PC-3 (cell line): ENCODE results near the gene TNFAIP8L3. TPM values are rescaled to one million over a fixed set of nuclear protein-coding genes. Genes with fewer than 3 reads are reported as not detected.

ENCODE experiments used
- ATAC-seq: fragments of 200-7000 bp; cut with Tn5 transposase; 2 replicates; pipeline ENCODE4 v1.9.1; 2020; ENCODE audit warnings: mild to moderate bottlenecking, moderate library complexity
- BruUV-seq: library from RNA; stranded (reverse); fragments of 400-500 nt; replicated peaks from 2 replicates; lab custom pipeline; 2021; lab: Mats Ljungman, UMichigan
- CTCF ChIA-PET: fragments of 300-600 bp; sonication (Branson Sonifier 250); formaldehyde crosslinking; loops from one replicate; lab custom pipeline; 2022; ENCODE audit warnings: antibody characterized with exemption; lab: Charles Lee
- POLR2A ChIA-PET: fragments of 300-600 bp; sonication (Branson Sonifier 250); formaldehyde crosslinking; loops from one replicate; lab custom pipeline; 2022; ENCODE audit warnings: antibody characterized with exemption; ENCODE audit not compliant: unreplicated experiment; lab: Charles Lee
- DNase-seq: peaks from one replicate; pipeline ENCODE4 v3.0.0-alpha.2; 2015
- H2AFZ ChIP-seq: fragments of 300-600 bp; sonication (generic); 2 replicates; pipeline ENCODE4 v1.6.0; 2016; ENCODE audit warnings: antibody characterized with exemption, low read length
- H3F3A ChIP-seq: fragments of 300-600 bp; sonication (generic); one replicate; pipeline ENCODE4 v1.6.0; 2017; ENCODE audit warnings: antibody characterized with exemption, low read length, control low read depth, mild to moderate bottlenecking; ENCODE audit not compliant: unreplicated experiment
- H3K27ac ChIP-seq: fragments of 300-600 bp; sonication (generic); 2 replicates; pipeline ENCODE4 v1.5.1; 2016; ENCODE audit warnings: mild to moderate bottlenecking, low read length
- H3K27me3 ChIP-seq: fragments of 300-600 bp; sonication (generic); 2 replicates; pipeline ENCODE4 v1.6.1; 2016; ENCODE audit warnings: low read length, mixed read lengths
- H3K36me3 ChIP-seq: fragments of 300-600 bp; sonication (generic); 2 replicates; pipeline ENCODE4 v1.6.1; 2016; ENCODE audit warnings: low read depth, mixed run types, low read length, mixed read lengths
- H3K4me1 ChIP-seq: fragments of 300-600 bp; sonication (generic); 2 replicates; pipeline ENCODE4 v1.5.1; 2016; ENCODE audit warnings: low read length; ENCODE audit not compliant: insufficient read depth
- H3K4me2 ChIP-seq: fragments of 300-600 bp; sonication (generic); 2 replicates; pipeline ENCODE4 v1.6.0; 2016; ENCODE audit warnings: low read length
- H3K4me3 ChIP-seq: fragments of 300-600 bp; sonication (generic); 2 replicates; pipeline ENCODE4 v1.5.1; 2016; ENCODE audit warnings: mild to moderate bottlenecking, low read length, mixed read lengths
- H3K79me2 ChIP-seq: fragments of 300-600 bp; sonication (generic); 2 replicates; pipeline ENCODE4 v1.6.1; 2017; ENCODE audit warnings: low read length, mixed read lengths
- H3K9ac ChIP-seq: fragments of 300-600 bp; sonication (generic); 2 replicates; pipeline ENCODE4 v1.6.0; 2016; ENCODE audit warnings: mild to moderate bottlenecking, low read length
- H3K9me2 ChIP-seq: fragments of 300-600 bp; sonication (generic); replicated peaks from 2 replicates; pipeline ENCODE4 v1.6.1; 2016; ENCODE audit warnings: mixed run types, low read length, mixed read lengths
- H3K9me3 ChIP-seq: fragments of 300-600 bp; sonication (generic); 2 replicates; pipeline ENCODE4 v1.6.1; 2016; ENCODE audit warnings: low read length, mixed read lengths
- H4K20me1 ChIP-seq: fragments of 300-600 bp; sonication (generic); 2 replicates; pipeline ENCODE4 v1.6.1; 2016; ENCODE audit warnings: low read length, mixed read lengths
- CTCF ChIP-seq: fragments of 300-600 bp; sonication (generic); conservative IDR thresholded peaks from 2 replicates; pipeline ENCODE4 v1.5.1; 2017; ENCODE audit warnings: antibody characterized with exemption, low read depth, mild to moderate bottlenecking, low read length
- EZH2 ChIP-seq: fragments of 300-600 bp; sonication (generic); IDR thresholded peaks from one replicate; pipeline ENCODE4 v1.6.1; 2017; ENCODE audit warnings: antibody characterized with exemption, mild to moderate bottlenecking, low read length; ENCODE audit not compliant: unreplicated experiment
- EZH2phosphoT487 ChIP-seq: fragments of 300-600 bp; sonication (generic); IDR thresholded peaks from 2 replicates; pipeline ENCODE4 v1.6.1; 2018; ENCODE audit warnings: mild to moderate bottlenecking, antibody characterized with exemption, low read length, borderline replicate concordance
- intact Hi-C: fragments of 100-400 bp; cut with micrococcal nuclease; formaldehyde crosslinking; loops from 2 replicates; pipeline ENCODE4 v1.9.0; 2023
- total RNA-seq: library from RNA; depleted of rRNA; stranded (reverse); fragments of >200 nt; gene quantifications from 2 replicates; pipeline ENCODE4 v1.2.3, GENCODE V29; 2014

TNFAIP8L3 gene
- total RNA-seq, 1 experiment from 2014 or later: not detected

GRCh38 chr15:51060030-51060673 lies 34.6 kb downstream of the TNFAIP8L3 start:
- H3K79me2 ChIP-seq: no peaks in the 10 kb centered on the region
- no peak overlapping the region for H3K4me2 ChIP-seq
- no peak overlapping the region for H3K9ac ChIP-seq
- intact Hi-C loops: no loop called here
- no peak overlapping the region for H3K27ac ChIP-seq
- H3K9me2 ChIP-seq: no peaks in the 10 kb centered on the region
- no peak overlapping the region for H3K4me3 ChIP-seq
- ChIA-PET POLR2A (no interaction called here), CTCF (no interaction called here)
- H4K20me1 ChIP-seq: no peaks in the 10 kb centered on the region
- DNase-seq: peak; percentile 13
- no peaks in the 10 kb centered on the region for H3K4me1 ChIP-seq
- TF ChIP-seq EZH2phosphoT487 (no peak), EZH2 (no peak), CTCF (no peak)
- H2AFZ ChIP-seq: no peak overlapping the region
- no peaks in the 10 kb centered on the region for H3K36me3 ChIP-seq
- BruUV-seq: no TSS peak
- peak; percentile 60 for ATAC-seq
- no peaks in the 10 kb centered on the region for H3K9me3 ChIP-seq
- H3F3A ChIP-seq: no peaks in the 10 kb centered on the region
- no peaks in the 10 kb centered on the region for H3K27me3 ChIP-seq

- ChIA-PET POLR2A (no interaction called here), CTCF (no interaction called here)
- Histone ChIP-seq H4K20me1 (no peaks in the 10 kb centered on the region), H3K9me3 (no peaks in the 10 kb centered on the region), H3K27ac (no peak overlapping the region), H3K79me2 (no peaks in the 10 kb centered on the region), H3K9ac (no peak overlapping the region), H3F3A (no peaks in the 10 kb centered on the region), H3K27me3 (no peaks in the 10 kb centered on the region), H3K4me3 (no peak overlapping the region), H3K4me2 (no peak overlapping the region), H3K36me3 (no peaks in the 10 kb centered on the region), H2AFZ (no peak overlapping the region), H3K4me1 (no peaks in the 10 kb centered on the region), H3K9me2 (no peaks in the 10 kb centered on the region)
- intact Hi-C loops: no loop called here
- no peak for TF ChIP-seq EZH2
- TF ChIP-seq CTCF: no peak
- no peak for TF ChIP-seq EZH2phosphoT487
- no TSS peak for BruUV-seq
- ATAC-seq (no peak), DNase-seq (no peak)
Observed at GRCh38 chr15:51054535-51054934, 40.2 kb downstream of the TNFAIP8L3 start.

- Histone ChIP-seq H3K4me1 (no peaks in the 10 kb centered on the region), H3K79me2 (no peaks in the 10 kb centered on the region), H3K27me3 (no peaks in the 10 kb centered on the region), H3K4me2 (no peak overlapping the region), H3F3A (no peaks in the 10 kb centered on the region), H4K20me1 (no peaks in the 10 kb centered on the region), H3K9ac (no peak overlapping the region), H3K27ac (no peak overlapping the region), H3K9me3 (no peaks in the 10 kb centered on the region), H3K36me3 (no peaks in the 10 kb centered on the region), H3K9me2 (no peaks in the 10 kb centered on the region), H3K4me3 (no peak overlapping the region), H2AFZ (no peak overlapping the region)
- TF ChIP-seq CTCF (no peak), EZH2phosphoT487 (no peak), EZH2 (no peak)
- intact Hi-C loops: no loop called here
- ChIA-PET CTCF (no interaction called here), POLR2A (no interaction called here)
- DNase-seq: no peak
- no TSS peak for BruUV-seq
- no peak for ATAC-seq
Observed at GRCh38 chr15:51053571-51053970, 41.1 kb downstream of the TNFAIP8L3 start.
